ENCODE data around the gene PODNL1. TPM values are rescaled to one million over a fixed set of nuclear protein-coding genes. Genes with fewer than 3 reads are reported as not detected.

PODNL1 gene
- total and polyA plus RNA-seq, 7 donors, result 0.07 to 1.3 (median 0.36) TPM

GRCh38 chr19:13905634-13906520, 32.3 kb downstream of the PODNL1 start, which contains the start of the genes BRME1 and CC2D1A:
Gene BRME1 (minus strand): TSS chr19:13906117. CDS start chr19:13904892, 1,225 bp downstream.
Gene CC2D1A (plus strand): TSS chr19:13906201. CDS start chr19:13906442, 241 bp downstream.
- peak within 1 kb of the TSS; percentile 70 for H3K27ac ChIP-seq
- DNase-seq (peak; percentile 95 to 97), ATAC-seq (peak; percentile 98 to 100 (median 99))
- no peaks in the 10 kb centered on the region for H3K27me3 ChIP-seq (ENCODE audit: insufficient read depth in 3 of 3, low read length in 2 of 3)
- H3K36me3 ChIP-seq (ENCODE audit: insufficient read depth in 1 of 2, low read depth in 1 of 2), result peaks cover 0 to 16% of the 10 kb centered on the region in 2 donors
- WGBS, 3 donors, result 2 to 4% (median 4%) methylated on average over 68 to 86 of the region's 86 CpGs
- TF ChIP-seq CTCF (IDR thresholded peaks at IDR 0.05), result no peak
- peaks cover 3% of the 10 kb centered on the region for H3K4me1 ChIP-seq
- intact Hi-C loops (cut with DNase I), result loop anchor here (5.0 kb wide), 1 partner anchor 46 kb away; the partner anchor contains the start of gene DCAF15 (in 2 of the 2)
- H3K9me3 ChIP-seq, result no peaks in the 10 kb centered on the region
- H3K4me3 ChIP-seq, result peak within 1 kb of the TSS; percentile 83

GRCh38 chr19:13902993-13903555, 35.1 kb downstream of the PODNL1 start:
- Histone ChIP-seq H3K27ac (no peak overlapping the region), H3K4me1 (peaks cover 3% of the 10 kb centered on the region), H3K36me3 (ENCODE audit: insufficient read depth in 1 of 2, low read depth in 1 of 2) (no peaks in the 10 kb centered on the region), H3K27me3 (ENCODE audit: insufficient read depth in 3 of 3, low read length in 2 of 3) (no peaks in the 10 kb centered on the region), H3K9me3 (no peaks in the 10 kb centered on the region), H3K4me3 (no peak overlapping the region)
- WGBS, 3 donors, result 67 to 82% (median 75%) methylated on average over 4 of the region's 4 CpGs
- intact Hi-C loops (cut with DNase I), result no loop called here
- no peak for ATAC-seq
- TF ChIP-seq CTCF (IDR thresholded peaks at IDR 0.05), result no peak
- DNase-seq, result no peak

GRCh38 chr19:13899912-13900584, 38.2 kb downstream of the PODNL1 start:
- 71 to 75% (median 74%) methylated on average over 5 of the region's 5 CpGs for WGBS, 3 donors
- H3K27ac ChIP-seq, result no peak overlapping the region
- H3K27me3 ChIP-seq (ENCODE audit: insufficient read depth in 3 of 3, low read length in 2 of 3), result no peaks in the 10 kb centered on the region
- no peak for ATAC-seq
- H3K36me3 ChIP-seq (ENCODE audit: insufficient read depth in 1 of 2, low read depth in 1 of 2), result no peaks in the 10 kb centered on the region
- intact Hi-C loops (cut with DNase I), result no loop called here
- TF ChIP-seq CTCF (IDR thresholded peaks at IDR 0.05), result no peak
- DNase-seq, result no peak
- H3K4me3 ChIP-seq, result no peak overlapping the region
- no peaks in the 10 kb centered on the region for H3K4me1 ChIP-seq
- H3K9me3 ChIP-seq, result no peaks in the 10 kb centered on the region

- no peaks in the 10 kb centered on the region for H3K27me3 ChIP-seq (ENCODE audit: insufficient read depth in 3 of 3, low read length in 2 of 3)
- intact Hi-C loops (cut with DNase I), result no loop called here
- no peak for ATAC-seq
- no peaks in the 10 kb centered on the region for H3K4me1 ChIP-seq
- H3K36me3 ChIP-seq (ENCODE audit: insufficient read depth in 1 of 2, low read depth in 1 of 2), result no peaks in the 10 kb centered on the region
- H3K27ac ChIP-seq, result no peak overlapping the region
- WGBS, 3 donors, result 77 to 82% (median 82%) methylated on average over 10 of the region's 10 CpGs
- no peaks in the 10 kb centered on the region for H3K9me3 ChIP-seq
- no peak for DNase-seq
- TF ChIP-seq CTCF (IDR thresholded peaks at IDR 0.05), result no peak
- H3K4me3 ChIP-seq, result no peak overlapping the region
Measured at GRCh38 chr19:13899393-13899792, 38.8 kb downstream of the PODNL1 start.

Data from psoas muscle (tissue), 8 donors.